Body of pancreas (tissue), 4 donors: ENCODE data around the gene ACHE.

Experiments used
- CTCF ChIP-seq, 7 experiments: fragments of 450-650 bp in 4 of 7; fragments of 200-600 bp in 3 of 7; sonication (generic) in 3 of 7; IDR thresholded peaks; one replicate each; pipeline ENCODE4 v1.5.1; 2016 to 2019; ENCODE audit warnings: antibody characterized with exemption in 7 of 7
- POLR2A ChIP-seq, 3 donors: fragments of 450-650 bp; IDR thresholded peaks; one replicate each; pipeline ENCODE4 v1.6.1; 2016; ENCODE audit warnings: antibody characterized with exemption in 3 of 3, mild to moderate bottlenecking in 2 of 3

GRCh38 chr7:100933734-100934133 is 38.0 kb upstream of the ACHE start:
- TF ChIP-seq POLR2A (IDR thresholded peaks at IDR 0.05) (no peak), CTCF (IDR thresholded peaks at IDR 0.05) (no peak)
